Dedifferentiated amniotic fluid mesenchymal stem cell (primary cell): ENCODE measurements around the gene GFOD1.

Experiments used
- DNase-seq: peaks from one replicate; pipeline ENCODE4 v3.0.0-alpha.2; 2016; ENCODE audit errors: extremely low spot score

GFOD1 gene

GRCh38 chr6:13377054-13377758 lies 110.2 kb downstream of the GFOD1 start:
- DNase-seq: no peak

- DNase-seq: no peak
Measured at GRCh38 chr6:13375360-13375878, 112.0 kb downstream of the GFOD1 start.

- DNase-seq: no peak
Measured at GRCh38 chr6:13373919-13374318, 113.5 kb downstream of the GFOD1 start.

- no peak for DNase-seq
Measured at GRCh38 chr6:13373488-13373886, 113.9 kb downstream of the GFOD1 start.

- DNase-seq: no peak
Measured at GRCh38 chr6:13372688-13373487, 114.5 kb downstream of the GFOD1 start.

- DNase-seq: no peak
Measured at GRCh38 chr6:13372076-13372475, 115.3 kb downstream of the GFOD1 start.

- DNase-seq: no peak
Measured at GRCh38 chr6:13371421-13372072, 115.9 kb downstream of the GFOD1 start.

GRCh38 chr6:13370623-13371022 lies 116.8 kb downstream of the GFOD1 start:
- DNase-seq: no peak

GRCh38 chr6:13369591-13369990 lies 117.8 kb downstream of the GFOD1 start:
- no peak for DNase-seq

- DNase-seq: no peak
Measured at GRCh38 chr6:13368731-13369115, 118.7 kb downstream of the GFOD1 start.

- DNase-seq: no peak
Measured at GRCh38 chr6:13368079-13368730, 119.2 kb downstream of the GFOD1 start.

GRCh38 chr6:13367396-13367795 lies 120.0 kb downstream of the GFOD1 start:
- DNase-seq: no peak

- no peak for DNase-seq
Measured at GRCh38 chr6:13365320-13365719, 122.1 kb downstream of the GFOD1 start.

- DNase-seq: no peak
Measured at GRCh38 chr6:13364842-13365241, 122.6 kb downstream of the GFOD1 start.

GRCh38 chr6:13362412-13362811 lies 125.0 kb downstream of the GFOD1 start:
- DNase-seq: no peak

GRCh38 chr6:13360671-13361540 lies 126.5 kb downstream of the GFOD1 start:
- no peak for DNase-seq

GRCh38 chr6:13359287-13359686 lies 128.1 kb downstream of the GFOD1 start:
- DNase-seq: no peak

GRCh38 chr6:13358511-13358910 lies 128.9 kb downstream of the GFOD1 start:
- DNase-seq: no peak

- no peak for DNase-seq
Measured at GRCh38 chr6:13357551-13358075, 129.8 kb downstream of the GFOD1 start.

GRCh38 chr6:13355999-13356785 lies 131.2 kb downstream of the GFOD1 start:
- DNase-seq: no peak
